Measurements from ENCODE around the gene GAREM1. TPM values are rescaled to one million over a fixed set of nuclear protein-coding genes. Genes with fewer than 3 reads are reported as not detected.

GAREM1 gene
- total RNA-seq, 1 donor from 2014 or later = 8.6 TPM

DNA sequence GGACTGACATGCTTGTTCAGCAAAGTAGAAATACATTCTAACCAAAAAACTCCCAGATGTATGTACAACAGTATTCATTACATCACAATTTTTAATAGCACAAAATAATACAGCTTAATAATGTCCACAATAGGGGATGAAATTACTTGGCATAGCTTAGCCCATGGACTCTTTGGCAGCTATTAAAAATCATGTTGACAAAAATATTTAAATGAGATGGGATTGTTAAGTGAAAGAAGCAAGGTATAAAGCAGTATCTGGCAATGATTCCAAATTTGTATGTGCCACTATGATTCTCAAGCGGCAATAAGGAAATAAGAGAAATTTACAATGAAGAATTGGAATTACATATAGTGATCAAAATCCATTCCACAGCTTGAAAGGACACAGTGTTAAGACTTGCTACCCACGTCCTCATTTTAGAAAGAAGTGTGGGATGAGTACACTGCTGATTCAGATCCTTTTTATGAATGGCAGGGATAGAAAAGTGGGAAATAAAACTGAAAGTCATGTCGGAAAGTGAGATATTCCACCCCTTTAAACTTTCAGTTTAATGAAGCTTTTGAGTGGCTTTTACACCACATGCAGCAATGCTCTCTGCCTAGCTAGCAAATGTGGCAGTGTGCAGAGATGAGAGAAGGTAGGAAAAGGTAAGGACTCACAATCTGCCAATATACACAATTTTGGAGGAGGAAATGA lies 2.4 kb downstream of the GAREM1 start:
- H3K4me1 ChIP-seq = peaks cover 46% of the 10 kb centered on the region
- no peaks in the 10 kb centered on the region for H3K36me3 ChIP-seq
- TF ChIP-seq CTCF (IDR thresholded peaks at IDR 0.05; ENCODE audit: borderline replicate concordance) = no peak
- H3K4me3 ChIP-seq = peak overlapping the region; percentile 85
- DNase-seq = no peak
- H3K9me3 ChIP-seq (replicated peaks) = no peaks in the 10 kb centered on the region
- H3K27me3 ChIP-seq (ENCODE audit: low read depth) = peaks cover 6% of the 10 kb centered on the region
- intact Hi-C loops (cut with micrococcal nuclease) = no loop called here
- peak overlapping the region; percentile 88 for H3K27ac ChIP-seq (replicated peaks)

DNA sequence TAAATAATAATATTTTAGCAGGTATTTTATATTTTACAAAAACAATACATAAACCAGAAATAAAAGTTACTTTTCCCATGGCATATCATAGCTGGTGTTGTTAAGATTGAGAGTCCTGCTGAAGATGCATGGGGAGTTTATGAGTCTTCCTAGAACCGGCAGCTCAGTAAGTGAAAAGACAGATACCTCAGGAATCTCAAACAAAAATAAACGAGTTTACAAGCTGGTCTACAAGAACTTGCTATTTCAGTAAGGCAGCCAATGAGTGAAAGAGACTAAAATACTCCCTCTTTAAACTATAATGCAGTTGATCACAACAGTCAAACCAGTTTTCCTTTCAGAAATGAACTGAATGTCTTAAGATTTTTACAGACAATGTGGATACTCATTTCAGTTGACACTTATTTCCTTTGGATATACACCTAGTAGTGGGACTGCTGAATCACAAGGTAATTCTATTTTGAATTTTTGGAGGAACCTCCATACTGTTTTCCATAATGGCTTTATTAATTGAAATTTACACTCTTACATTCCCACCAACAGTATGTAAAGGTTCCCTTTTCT lies 8.9 kb downstream of the GAREM1 start:
- peak; percentile 24 for TF ChIP-seq CTCF (IDR thresholded peaks at IDR 0.05; ENCODE audit: borderline replicate concordance)

GRCh38 chr18:32460171-32460731 lies 10.4 kb downstream of the GAREM1 start:
- no peak for TF ChIP-seq CTCF (IDR thresholded peaks at IDR 0.05; ENCODE audit: borderline replicate concordance)
- H3K4me1 ChIP-seq = peaks cover 64% of the 10 kb centered on the region
- no peaks in the 10 kb centered on the region for H3K9me3 ChIP-seq (replicated peaks)
- H3K36me3 ChIP-seq = no peaks in the 10 kb centered on the region
- no peaks in the 10 kb centered on the region for H3K27me3 ChIP-seq (ENCODE audit: low read depth)
- intact Hi-C loops (cut with micrococcal nuclease) = loop anchor here (5.0 kb wide), 1 partner anchor 108 kb away; no protein-coding TSS in a partner anchor
- H3K4me3 ChIP-seq = no peak overlapping the region
- peak overlapping the region; percentile 22 for H3K27ac ChIP-seq (replicated peaks)
- DNase-seq = no peak

More for the DNA sequence above, 8.9 kb downstream of the GAREM1 start:
- no peak for DNase-seq
- H3K4me1 ChIP-seq = peaks cover 53% of the 10 kb centered on the region
- no peak overlapping the region for H3K4me3 ChIP-seq
- no peaks in the 10 kb centered on the region for H3K27me3 ChIP-seq (ENCODE audit: low read depth)
- no peaks in the 10 kb centered on the region for H3K9me3 ChIP-seq (replicated peaks)
- H3K27ac ChIP-seq (replicated peaks) = peak overlapping the region; percentile 4
- intact Hi-C loops (cut with micrococcal nuclease) = loop anchor here (5.0 kb wide), 1 partner anchor 109 kb away; no protein-coding TSS in a partner anchor
- no peaks in the 10 kb centered on the region for H3K36me3 ChIP-seq

GRCh38 chr18:32459361-32460101 lies 11.2 kb downstream of the GAREM1 start:
- Histone ChIP-seq H3K27me3 (ENCODE audit: low read depth) (no peaks in the 10 kb centered on the region), H3K4me3 (no peak overlapping the region), H3K9me3 (replicated peaks) (no peaks in the 10 kb centered on the region), H3K4me1 (peaks cover 71% of the 10 kb centered on the region), H3K27ac (replicated peaks) (peak overlapping the region; percentile 22), H3K36me3 (no peaks in the 10 kb centered on the region)
- intact Hi-C loops (cut with micrococcal nuclease) = loop anchor here (5.0 kb wide), 1 partner anchor 107 kb away; no protein-coding TSS in a partner anchor
- DNase-seq = no peak
- TF ChIP-seq CTCF (IDR thresholded peaks at IDR 0.05; ENCODE audit: borderline replicate concordance) = no peak

- Histone ChIP-seq H3K4me3 (no peak overlapping the region), H3K9me3 (replicated peaks) (no peaks in the 10 kb centered on the region), H3K36me3 (no peaks in the 10 kb centered on the region), H3K27me3 (ENCODE audit: low read depth) (no peaks in the 10 kb centered on the region), H3K4me1 (peaks cover 67% of the 10 kb centered on the region), H3K27ac (replicated peaks) (peak overlapping the region; percentile 21)
- intact Hi-C loops (cut with micrococcal nuclease) = no loop called here
- no peak for DNase-seq
- TF ChIP-seq CTCF (IDR thresholded peaks at IDR 0.05; ENCODE audit: borderline replicate concordance) = no peak
These were observed 15.3 kb downstream of the GAREM1 start for GRCh38 chr18:32455361-32455760.

All from left ventricle myocardium inferior (tissue), 1 donor.